ENCODE results near the gene HSPA4L.

Gene HSPA4L

DNA sequence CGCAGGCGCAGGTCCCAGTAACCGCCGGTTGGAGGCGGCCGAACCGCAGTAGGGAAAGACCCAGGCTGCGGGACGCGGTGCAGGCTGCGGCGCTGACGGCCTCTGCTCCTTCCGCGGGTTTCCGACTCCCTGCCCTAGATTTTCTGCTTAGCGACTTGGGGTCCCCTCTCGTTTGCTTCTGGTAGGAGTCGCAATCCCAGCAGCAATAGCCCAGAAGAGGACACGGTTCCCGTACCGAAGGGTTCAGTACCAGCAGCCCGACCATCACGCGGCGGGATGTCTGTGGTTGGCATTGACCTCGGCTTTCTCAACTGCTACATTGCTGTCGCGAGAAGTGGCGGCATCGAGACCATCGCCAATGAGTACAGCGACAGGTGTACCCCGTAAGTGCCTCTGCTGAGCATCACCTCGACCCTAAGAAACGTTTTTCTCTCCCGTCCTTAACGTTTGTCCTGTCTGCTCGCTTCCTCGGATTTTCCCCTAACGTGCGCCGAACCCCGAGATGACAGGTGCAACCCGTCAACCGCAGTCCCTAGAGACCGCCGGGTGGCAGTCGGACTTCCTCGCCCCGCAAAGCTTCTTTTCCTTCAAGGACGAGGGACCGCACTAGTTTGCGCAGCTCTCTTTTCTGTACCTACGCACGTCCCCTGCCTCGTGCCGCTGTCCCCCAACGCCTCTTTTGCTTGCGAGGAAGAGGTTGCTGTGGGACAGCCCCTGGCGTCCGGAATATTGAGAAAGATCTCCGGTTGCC, at the start of gene HSPA4L:
Gene HSPA4L (plus strand): TSS at position 48 of the 751 bp plus-strand sequence. CDS start 229 bp downstream, at position 277.
- TF ChIP-seq POLR2A (IDR thresholded peaks at IDR 0.05; ENCODE audit: extremely low read depth, insufficient read length) (peak; percentile 78), MYC (IDR thresholded peaks at IDR 0.05; ENCODE audit: low read depth, low read length) (peak; percentile 50; the same call in 1 of the 2 replicates)
- TF ChIP-seq, protein P1, sequence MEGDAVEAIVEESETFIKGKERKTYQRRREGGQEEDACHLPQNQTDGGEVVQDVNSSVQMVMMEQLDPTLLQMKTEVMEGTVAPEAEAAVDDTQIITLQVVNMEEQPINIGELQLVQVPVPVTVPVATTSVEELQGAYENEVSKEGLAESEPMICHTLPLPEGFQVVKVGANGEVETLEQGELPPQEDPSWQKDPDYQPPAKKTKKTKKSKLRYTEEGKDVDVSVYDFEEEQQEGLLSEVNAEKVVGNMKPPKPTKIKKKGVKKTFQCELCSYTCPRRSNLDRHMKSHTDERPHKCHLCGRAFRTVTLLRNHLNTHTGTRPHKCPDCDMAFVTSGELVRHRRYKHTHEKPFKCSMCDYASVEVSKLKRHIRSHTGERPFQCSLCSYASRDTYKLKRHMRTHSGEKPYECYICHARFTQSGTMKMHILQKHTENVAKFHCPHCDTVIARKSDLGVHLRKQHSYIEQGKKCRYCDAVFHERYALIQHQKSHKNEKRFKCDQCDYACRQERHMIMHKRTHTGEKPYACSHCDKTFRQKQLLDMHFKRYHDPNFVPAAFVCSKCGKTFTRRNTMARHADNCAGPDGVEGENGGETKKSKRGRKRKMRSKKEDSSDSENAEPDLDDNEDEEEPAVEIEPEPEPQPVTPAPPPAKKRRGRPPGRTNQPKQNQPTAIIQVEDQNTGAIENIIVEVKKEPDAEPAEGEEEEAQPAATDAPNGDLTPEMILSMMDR (IDR thresholded peaks at IDR 0.05; ENCODE audit: low read depth, low read length): no peak
- TF ChIP-seq, protein P2, sequence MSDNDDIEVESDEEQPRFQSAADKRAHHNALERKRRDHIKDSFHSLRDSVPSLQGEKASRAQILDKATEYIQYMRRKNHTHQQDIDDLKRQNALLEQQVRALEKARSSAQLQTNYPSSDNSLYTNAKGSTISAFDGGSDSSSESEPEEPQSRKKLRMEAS (IDR thresholded peaks at IDR 0.05; ENCODE audit: low read depth, low read length): peak; percentile 71
- peak; percentile 85 for DNase-seq (ENCODE audit: low read depth)
- H3K4me3 ChIP-seq (ENCODE audit: low read depth, low read length): peak within 1 kb of the TSS; percentile 91

DNA sequence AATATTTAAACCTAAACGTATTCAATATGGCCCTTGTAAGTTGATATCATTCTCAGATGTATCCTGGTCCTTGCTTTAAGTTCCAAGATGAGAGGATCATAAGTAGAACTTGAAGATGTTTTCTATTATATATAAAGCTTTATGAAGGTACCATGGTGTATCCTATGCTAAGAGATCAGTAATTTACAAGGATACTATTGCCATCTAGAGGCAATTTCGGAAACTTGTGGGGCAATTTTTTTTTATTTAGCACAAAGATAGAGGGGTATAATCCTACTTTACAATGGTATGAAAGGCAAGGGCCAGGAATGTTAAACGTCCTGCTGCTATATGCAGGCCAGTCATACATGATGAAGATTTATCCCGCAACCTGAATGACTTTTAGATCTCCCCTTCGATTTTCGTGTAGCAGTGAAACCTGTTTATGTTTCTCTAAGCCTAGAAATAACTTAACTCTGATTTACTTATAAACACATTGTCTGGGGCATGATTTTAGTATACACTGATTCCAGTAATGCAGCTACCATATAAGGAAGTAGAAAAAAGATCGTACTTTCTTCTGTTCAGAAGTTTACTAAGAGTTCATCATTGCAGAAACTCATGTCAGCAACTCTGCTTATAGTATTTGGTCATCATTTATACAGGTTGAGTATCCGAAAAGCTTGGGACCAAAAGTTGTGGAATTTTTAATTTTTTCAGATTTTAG, 49.3 kb upstream of the HSPA4L start:
- TF ChIP-seq, protein P1 (IDR thresholded peaks at IDR 0.05; ENCODE audit: low read depth, low read length): peak; percentile 26
- no peak for TF ChIP-seq MYC (IDR thresholded peaks at IDR 0.05; ENCODE audit: low read depth, low read length)
- DNase-seq (ENCODE audit: low read depth): peak; percentile 46
- no peak overlapping the region for H3K4me3 ChIP-seq (ENCODE audit: low read depth, low read length)

DNA sequence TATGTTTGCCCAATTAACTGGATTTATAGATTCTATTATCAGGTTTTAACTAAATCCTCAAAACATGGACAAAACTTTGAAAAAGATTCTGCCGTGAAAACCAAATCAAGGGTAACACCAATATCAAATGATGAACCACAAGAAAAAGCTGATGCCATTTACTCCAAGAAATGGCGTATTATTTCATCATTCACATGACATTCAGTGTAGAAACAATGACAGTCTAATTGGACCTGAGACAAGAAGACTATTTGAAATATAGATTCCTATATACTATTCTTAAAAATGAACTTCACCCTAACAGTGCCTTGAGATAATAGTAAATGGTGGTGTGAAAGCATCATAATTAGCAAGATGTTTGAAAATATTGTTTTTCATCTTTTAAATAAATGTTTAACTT, 47.1 kb upstream of the HSPA4L start:
- DNase-seq (ENCODE audit: low read depth): no peak
- TF ChIP-seq, protein P1 (IDR thresholded peaks at IDR 0.05; ENCODE audit: low read depth, low read length): no peak
- TF ChIP-seq, protein P2 (IDR thresholded peaks at IDR 0.05; ENCODE audit: low read depth, low read length): no peak
- no peak for TF ChIP-seq POLR2A (IDR thresholded peaks at IDR 0.05; ENCODE audit: extremely low read depth, insufficient read length)
- no peak for TF ChIP-seq MYC (IDR thresholded peaks at IDR 0.05; ENCODE audit: low read depth, low read length)

DNA sequence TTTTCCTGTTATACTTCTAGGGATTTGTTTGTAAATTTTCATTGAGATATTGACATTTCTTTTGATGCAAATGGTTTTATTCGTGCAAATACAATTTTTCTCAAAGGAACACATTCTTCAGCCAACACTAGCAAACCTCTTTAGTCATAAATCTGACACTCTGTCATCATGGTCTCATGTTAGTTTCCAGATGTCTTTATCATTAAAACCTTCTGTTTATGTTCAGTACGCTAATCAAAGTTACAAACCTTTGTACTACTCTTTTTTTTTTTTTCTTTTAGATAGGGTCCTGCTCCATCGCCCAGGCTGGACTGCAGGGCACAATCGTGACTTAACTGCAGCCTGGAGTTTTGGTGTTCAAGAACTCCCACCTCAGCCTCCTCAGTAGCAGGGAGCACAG, 44.8 kb upstream of the HSPA4L start:
- DNase-seq (ENCODE audit: low read depth): no peak
- TF ChIP-seq, protein P2 (IDR thresholded peaks at IDR 0.05; ENCODE audit: low read depth, low read length): no peak
- no peak for TF ChIP-seq POLR2A (IDR thresholded peaks at IDR 0.05; ENCODE audit: extremely low read depth, insufficient read length)
- TF ChIP-seq MYC (IDR thresholded peaks at IDR 0.05; ENCODE audit: low read depth, low read length): no peak
- TF ChIP-seq, protein P1 (IDR thresholded peaks at IDR 0.05; ENCODE audit: low read depth, low read length): no peak
- H3K4me3 ChIP-seq (ENCODE audit: low read depth, low read length): no peak overlapping the region

More for the DNA sequence above, 47.1 kb upstream of the HSPA4L start:
- no peak overlapping the region for H3K4me3 ChIP-seq (ENCODE audit: low read depth, low read length)

DNA sequence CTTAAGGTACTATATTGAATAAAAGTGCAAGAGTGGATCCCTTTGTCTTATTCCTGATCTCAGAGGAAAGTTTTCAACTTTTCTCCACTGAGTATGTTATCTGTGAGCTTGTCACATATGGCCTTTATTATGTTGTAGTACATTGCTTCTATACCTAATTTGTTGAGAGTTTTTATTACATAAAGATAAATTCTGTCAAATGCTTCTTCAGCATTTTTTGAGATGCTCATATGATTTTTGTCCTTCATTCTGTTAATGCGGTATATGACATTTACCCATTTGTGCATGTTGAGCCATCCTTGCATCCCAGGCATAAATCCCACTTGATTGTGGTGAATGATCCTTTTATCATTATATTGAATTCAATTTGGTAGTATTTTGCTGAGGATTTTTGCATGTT, 40.9 kb upstream of the HSPA4L start:
- DNase-seq (ENCODE audit: low read depth): no peak
- H3K4me3 ChIP-seq (ENCODE audit: low read depth, low read length): no peak overlapping the region

More for the DNA sequence above, 40.9 kb upstream of the HSPA4L start:
- TF ChIP-seq MYC (IDR thresholded peaks at IDR 0.05; ENCODE audit: low read depth, low read length): no peak
- TF ChIP-seq, protein P1 (IDR thresholded peaks at IDR 0.05; ENCODE audit: low read depth, low read length): no peak
- TF ChIP-seq POLR2A (IDR thresholded peaks at IDR 0.05; ENCODE audit: extremely low read depth, insufficient read length): no peak
- TF ChIP-seq, protein P2 (IDR thresholded peaks at IDR 0.05; ENCODE audit: low read depth, low read length): no peak
